ENCODE results near the gene ITGA2.
A peak's percentile ranks its signal among the peaks of the same experiment; 100 is the strongest.

- TF ChIP-seq REST (IDR thresholded peaks at IDR 0.05; ENCODE audit: insufficient read depth in 1 of 2, low read depth in 2 of 2, low read length in 2 of 2) (0 out of 4 replicates have a peak, but pooled peaks of 1 of the 2 experiments have one; percentile 35), TAF1 (IDR thresholded peaks at IDR 0.05; ENCODE audit: borderline replicate concordance, insufficient read depth, low read length) (no peak), POLR2AphosphoS5 (IDR thresholded peaks at IDR 0.05; ENCODE audit: low read depth, low read length) (no peak)
These were observed 30.2 kb downstream of the ITGA2 start for GRCh38 chr5:53019320-53019719.

Measured in PFSK-1 (cell line).